ENCODE results near the gene SLC2A4.
A peak's percentile ranks its signal among the peaks of the same experiment; 100 is the strongest.
"Not testable (repeated sequence)": the region's sequence is repeated elsewhere in the genome, so short reads cannot be mapped to it uniquely, and the experiment has no call there.

Gene SLC2A4

GRCh38 chr17:7281074-7281952, at the start of gene SLC2A4:
TSS of gene SLC2A4 (plus strand) at chr17:7281718. CDS start at chr17:7281935, 217 bp downstream.
- DNase-seq = peak; percentile 96

DNA sequence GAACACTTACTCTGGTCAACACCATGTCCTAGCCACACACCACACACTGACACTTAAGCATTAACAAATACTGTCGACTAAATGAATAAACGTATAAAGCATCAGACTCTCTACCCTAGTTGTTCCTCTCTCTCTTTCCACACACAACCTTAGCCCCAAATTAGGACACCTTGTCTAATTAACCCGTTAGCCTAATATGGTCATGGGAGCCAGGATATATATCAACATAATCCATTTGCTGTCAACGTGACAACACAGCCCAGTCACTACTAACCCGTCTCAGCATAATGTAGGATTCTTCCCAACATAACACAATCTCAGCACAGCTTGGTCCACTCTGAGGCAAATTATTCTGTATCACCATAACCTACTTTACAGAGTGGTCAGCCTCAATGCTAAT, 49.4 kb upstream of the SLC2A4 start:
- DNase-seq = no peak

- no peak for DNase-seq
These were observed 47.8 kb upstream of the SLC2A4 start for GRCh38 chr17:7233701-7234082.

GRCh38 chr17:7234083-7234951, 47.2 kb upstream of the SLC2A4 start, which contains the start of gene DVL2:
TSS of gene DVL2 (minus strand) at chr17:7234517. CDS start at chr17:7234262, 255 bp downstream.
- DNase-seq = peak; percentile 92

GRCh38 chr17:7235693-7236665, 45.5 kb upstream of the SLC2A4 start:
- peak; percentile 45 for DNase-seq

- DNase-seq = no peak
These were observed 44.7 kb upstream of the SLC2A4 start for GRCh38 chr17:7236808-7237207.

- no peak for DNase-seq
These were observed 44.2 kb upstream of the SLC2A4 start for GRCh38 chr17:7237266-7237760.

DNA sequence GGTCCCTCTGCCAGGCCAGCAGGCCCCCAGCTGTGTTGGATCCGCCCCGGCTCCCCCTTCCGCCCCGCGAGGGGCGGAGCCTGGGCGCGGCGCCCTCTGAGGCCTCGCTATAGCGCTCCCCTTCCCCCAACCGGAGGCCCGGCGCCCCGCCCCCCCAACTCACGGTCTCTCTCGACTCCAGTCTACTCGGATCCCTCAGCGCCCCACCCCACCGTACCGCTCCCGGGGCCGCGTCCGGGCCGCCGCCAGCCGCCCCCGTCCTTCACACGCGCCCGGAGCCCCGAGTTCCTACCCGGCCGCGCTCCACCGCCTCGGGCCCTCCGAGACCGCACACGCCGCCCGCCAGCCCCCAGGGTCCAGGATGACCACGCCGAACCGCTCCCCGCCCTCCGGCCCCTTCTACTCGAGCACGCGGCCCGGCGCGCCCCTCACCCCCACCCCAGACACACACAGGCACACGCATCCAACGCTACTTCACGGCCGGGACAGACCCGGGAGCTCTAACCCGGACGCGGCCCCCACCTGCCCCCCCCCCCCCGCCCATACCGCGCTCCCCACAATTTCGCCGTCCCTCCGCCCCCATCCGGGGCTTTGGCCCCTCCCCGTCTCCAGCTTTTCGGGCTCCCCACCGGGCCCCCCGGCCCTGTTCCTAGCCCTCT, 43.6 kb upstream of the SLC2A4 start:
- peak; percentile 66 for DNase-seq

DNA sequence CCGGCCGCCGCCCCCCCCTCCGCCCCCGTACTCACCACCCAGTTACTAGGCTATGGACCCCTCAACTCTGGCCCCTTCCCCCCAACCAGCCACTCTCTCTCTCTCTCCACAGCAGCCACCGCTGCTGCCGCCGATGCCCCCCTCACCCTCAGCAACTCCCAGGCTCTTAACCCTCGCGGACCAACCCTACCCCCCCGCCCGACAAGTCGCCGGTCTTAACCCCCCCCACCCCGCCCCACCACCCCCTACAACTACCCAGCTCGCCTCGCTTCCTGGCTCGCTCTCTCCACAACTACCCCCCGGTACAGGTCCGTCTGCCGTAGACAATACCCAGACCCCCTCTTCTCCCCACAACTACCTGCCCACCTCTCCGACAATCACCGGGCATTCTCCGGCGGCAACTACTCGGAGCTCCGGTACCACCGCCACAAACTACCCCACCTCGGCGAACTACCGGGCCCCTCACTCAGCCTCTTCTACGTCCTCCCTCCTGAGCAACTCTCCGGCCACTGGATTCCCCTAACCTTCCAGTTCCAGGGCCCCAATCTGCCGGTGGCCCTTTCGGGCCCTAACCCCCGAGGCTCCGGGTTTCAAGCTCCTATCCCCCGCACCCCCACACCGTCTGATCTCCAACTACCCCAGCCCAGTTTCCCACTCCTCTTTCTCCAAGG, 43.0 kb upstream of the SLC2A4 start:
- no peak for DNase-seq

DNA sequence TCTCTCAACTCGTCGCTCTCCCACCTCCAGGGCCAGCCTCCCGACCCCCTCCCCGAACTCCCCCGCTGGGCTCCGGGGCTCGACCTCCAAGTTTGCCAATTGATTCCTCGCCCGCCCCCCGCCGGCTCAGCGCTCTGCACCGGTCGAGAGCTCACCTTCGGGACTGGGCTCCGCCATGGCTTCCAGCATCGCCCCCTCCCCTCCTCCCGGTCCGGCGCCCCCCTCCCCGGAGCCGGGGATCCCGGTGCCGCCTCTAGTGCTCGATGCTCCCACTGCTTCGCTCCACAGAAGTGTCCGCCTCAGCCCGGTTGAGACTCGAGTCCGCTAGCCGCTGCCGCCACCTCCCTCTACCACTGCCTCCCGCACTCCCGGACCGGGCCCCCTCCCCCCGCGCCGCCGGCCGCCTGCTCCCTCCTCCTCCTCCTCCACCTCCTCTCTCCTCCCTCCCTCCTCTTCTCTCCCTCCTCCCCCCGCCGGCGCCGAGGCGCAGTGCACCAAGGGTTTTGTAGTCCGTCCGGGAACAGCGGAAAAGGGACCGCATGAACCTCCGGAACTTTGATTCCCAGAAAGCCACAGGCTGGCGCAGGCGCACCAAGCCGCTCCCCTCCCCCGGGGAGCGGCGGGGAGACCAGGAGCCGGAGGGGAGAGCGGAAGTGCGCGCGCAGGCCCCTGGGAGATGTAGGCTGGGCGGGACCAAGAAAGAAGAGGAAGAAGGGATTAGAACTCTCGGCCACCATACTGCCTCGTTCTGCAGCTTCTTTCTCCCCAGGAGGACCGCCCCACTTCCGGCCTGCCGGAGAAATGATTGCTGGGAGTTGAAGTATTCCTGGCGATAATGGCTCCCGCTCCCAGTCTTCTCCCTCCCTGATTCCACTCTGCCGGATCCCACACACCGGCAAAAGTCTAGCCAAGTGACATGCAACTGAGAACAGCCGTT, 42.2 kb upstream of the SLC2A4 start, which contains the start of gene PHF23:
Gene PHF23 (minus strand): TSS at position 367 of the 937 bp plus-strand sequence. CDS start 178 bp downstream, at position 189.
- DNase-seq = peak; percentile 99

GRCh38 chr17:7240375-7240774, 41.1 kb upstream of the SLC2A4 start:
- DNase-seq = peak; percentile 86

DNA sequence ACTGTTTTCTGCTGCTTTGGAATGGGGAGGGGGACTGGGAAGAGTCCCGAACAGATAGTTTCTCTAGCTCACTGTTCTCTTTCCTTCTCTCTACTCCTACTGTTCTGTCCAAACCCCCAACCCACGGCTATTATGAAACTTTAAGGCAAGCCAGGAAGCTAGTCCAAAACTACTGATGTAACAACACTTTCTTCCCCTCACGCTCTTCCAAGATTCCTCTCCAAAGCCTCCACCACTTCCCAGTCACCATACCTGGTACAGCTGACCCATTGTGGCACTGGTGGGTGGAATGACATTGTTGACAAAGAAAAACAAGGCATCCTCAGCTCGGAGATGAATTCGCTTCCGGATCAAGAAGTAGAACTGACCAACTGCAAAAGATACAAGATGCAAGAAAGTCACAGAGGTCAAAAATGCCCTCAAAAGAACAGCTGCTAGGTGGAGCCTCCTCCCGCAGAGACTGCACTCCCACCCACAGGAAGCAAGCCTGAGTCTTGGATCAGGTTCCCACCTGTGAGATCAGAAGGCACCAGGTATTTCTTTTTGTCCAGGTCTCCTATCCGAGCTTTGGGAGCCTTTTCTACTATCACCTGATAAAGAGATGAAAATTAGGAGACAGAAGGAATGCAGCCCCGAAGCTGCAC, 40.3 kb upstream of the SLC2A4 start:
- DNase-seq = peak; percentile 31

DNA sequence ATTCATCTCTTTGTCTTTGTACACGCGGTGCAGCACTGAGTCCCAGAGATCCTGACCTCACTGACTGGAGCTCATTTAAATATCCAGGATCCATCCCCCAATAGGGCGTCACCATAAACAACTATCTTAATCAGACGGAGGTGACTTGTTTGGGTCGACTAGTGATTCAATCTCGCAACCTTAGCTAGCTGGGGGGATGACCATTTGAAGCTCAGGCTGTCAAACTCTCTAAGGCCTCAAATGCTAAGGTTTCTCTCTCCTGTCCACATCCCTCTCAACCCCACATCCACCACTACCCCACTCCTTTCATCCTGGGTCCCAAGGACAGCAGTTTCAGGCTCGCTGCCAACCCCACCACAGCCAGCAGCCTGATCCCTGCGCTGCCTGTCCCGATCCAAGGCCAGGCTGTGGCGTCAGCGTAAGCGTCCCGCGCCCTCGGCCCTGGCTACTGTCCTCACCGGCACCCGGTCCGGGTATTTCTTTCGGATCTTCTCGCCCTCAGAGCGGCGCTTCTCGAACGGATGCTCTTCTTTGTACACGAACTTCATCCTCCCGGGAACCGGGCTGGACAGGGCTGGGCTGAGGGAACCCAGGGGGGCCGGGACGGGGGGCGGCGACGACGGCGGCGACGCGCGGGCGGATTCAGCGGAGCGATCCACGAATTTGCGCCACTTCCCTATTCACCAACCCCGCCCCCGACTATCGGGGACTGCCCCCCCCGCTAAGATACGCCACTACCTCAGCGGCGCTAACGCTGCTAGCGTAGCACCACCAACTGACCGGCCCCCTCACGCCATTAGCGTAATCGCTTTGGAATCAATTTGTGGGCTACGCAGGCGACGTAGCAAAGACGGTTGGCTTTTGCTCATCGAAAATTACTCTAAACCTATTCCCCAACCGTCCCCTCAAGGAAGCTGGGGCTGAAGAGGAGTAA, 39.5 kb upstream of the SLC2A4 start, which contains the start of gene GABARAP:
Gene GABARAP (minus strand): TSS at position 667 of the 934 bp plus-strand sequence. CDS start 119 bp downstream, at position 548.
- DNase-seq = peak; percentile 92

GRCh38 chr17:7242717-7243452, 38.6 kb upstream of the SLC2A4 start:
- peak; percentile 94 for DNase-seq

DNA sequence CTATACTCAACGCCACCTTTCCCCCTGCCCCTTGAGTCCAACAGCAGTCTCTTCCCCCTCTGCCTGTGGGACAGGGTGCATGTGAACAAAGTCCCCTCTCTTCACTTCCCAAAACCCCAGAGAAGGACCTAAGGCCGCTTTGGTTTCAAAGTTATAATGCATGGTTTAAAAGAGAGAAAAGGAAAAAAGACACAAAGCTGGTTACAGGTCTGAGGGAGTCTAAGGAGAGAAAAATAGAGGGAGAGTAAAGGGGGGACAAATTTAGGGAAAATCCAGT, 38.1 kb upstream of the SLC2A4 start:
- no peak for DNase-seq

DNA sequence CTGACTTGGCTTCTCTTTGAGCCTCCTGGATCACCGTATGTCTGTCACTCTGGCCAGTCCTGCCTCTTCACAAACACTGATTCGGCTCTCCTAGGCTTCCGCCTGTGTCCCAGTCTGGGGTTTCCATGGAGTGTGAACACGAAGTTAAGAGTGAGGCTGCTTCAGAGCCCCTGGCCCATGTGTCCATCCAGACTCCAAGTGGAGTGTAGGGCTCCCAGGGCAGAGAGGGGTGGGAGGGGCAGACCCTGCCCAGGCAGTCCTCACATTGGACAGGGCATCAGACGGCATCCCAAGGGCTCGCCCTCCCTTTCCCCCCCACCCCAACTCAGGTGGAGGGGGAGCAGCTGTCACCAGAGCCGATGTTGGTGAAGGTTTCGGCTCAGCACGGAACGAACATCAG, 37.7 kb upstream of the SLC2A4 start:
- DNase-seq = not testable (repeated sequence)

DNA sequence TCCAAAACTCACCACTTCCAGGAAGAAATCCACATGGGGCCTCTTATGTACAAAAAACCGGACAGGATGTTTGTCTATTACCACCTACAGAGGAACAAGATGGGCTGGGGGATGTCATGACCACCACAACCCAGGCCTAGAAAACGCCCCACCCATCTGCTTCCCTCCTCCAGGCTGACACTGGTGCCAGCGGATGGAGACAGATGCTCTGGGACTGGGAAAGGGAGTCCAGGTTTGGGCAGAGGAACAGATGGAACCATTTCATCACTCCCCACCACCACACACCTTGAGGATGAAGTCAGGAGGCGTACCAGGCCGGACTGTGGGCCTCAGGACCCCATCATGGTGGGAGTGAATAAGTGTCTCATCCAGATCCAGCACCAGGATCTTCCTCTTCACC, 34.7 kb upstream of the SLC2A4 start:
- DNase-seq = no peak
